Uterus (tissue), 2 donors: Measurements from ENCODE around the gene MYO16.

Experiments
- POLR2A ChIP-seq, 2 donors: fragments of 450-650 bp; IDR thresholded peaks; one replicate each; pipeline ENCODE4 v1.6.1; 2016; ENCODE audit warnings: antibody characterized with exemption in 2 of 2, mild to moderate bottlenecking in 1 of 2, moderate library complexity in 1 of 2
- TF ChIP-seq, protein P1 (sequence below), 4 experiments: fragments of 200-600 bp in 2 of 4; fragments of 450-650 bp in 2 of 4; sonication (generic) in 2 of 4; IDR thresholded peaks; one replicate each; pipeline ENCODE4 v1.5.1; 2016 to 2019; ENCODE audit warnings: antibody characterized with exemption in 4 of 4, mild to moderate bottlenecking in 2 of 4, moderate library complexity in 1 of 4

DNA sequence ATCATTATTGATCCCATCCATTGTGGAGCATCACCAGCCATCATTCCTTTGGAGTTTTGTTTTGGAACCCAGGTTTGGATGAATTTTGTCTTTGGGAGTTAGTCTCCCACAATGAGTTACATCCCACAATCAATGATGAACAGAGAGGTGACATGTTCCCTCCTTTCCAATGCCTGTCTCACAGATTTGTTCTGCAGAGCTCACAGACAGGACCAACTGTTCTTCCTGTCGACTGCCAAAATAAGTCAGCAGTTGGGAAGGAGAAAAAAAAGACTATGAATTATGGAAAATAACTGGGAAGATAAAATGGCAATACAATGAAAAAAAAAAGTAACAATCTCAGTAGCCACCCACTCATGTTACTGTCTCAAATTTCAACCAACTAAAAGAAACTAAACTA, 489.1 kb downstream of the MYO16 start:
- TF ChIP-seq, protein P1, sequence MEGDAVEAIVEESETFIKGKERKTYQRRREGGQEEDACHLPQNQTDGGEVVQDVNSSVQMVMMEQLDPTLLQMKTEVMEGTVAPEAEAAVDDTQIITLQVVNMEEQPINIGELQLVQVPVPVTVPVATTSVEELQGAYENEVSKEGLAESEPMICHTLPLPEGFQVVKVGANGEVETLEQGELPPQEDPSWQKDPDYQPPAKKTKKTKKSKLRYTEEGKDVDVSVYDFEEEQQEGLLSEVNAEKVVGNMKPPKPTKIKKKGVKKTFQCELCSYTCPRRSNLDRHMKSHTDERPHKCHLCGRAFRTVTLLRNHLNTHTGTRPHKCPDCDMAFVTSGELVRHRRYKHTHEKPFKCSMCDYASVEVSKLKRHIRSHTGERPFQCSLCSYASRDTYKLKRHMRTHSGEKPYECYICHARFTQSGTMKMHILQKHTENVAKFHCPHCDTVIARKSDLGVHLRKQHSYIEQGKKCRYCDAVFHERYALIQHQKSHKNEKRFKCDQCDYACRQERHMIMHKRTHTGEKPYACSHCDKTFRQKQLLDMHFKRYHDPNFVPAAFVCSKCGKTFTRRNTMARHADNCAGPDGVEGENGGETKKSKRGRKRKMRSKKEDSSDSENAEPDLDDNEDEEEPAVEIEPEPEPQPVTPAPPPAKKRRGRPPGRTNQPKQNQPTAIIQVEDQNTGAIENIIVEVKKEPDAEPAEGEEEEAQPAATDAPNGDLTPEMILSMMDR (IDR thresholded peaks at IDR 0.05), result no peak
- no peak for TF ChIP-seq POLR2A (IDR thresholded peaks at IDR 0.05)
